ENCODE results near the gene CCDC92. TPM values are rescaled to one million over a fixed set of nuclear protein-coding genes. Genes with fewer than 3 reads are reported as not detected.
"Not testable (repeated sequence)": the region's sequence is repeated elsewhere in the genome, so short reads cannot be mapped to it uniquely, and the experiment has no call there.

CCDC92 gene
- total RNA-seq, 1 donor from 2014 or later, result 21.2 TPM

DNA sequence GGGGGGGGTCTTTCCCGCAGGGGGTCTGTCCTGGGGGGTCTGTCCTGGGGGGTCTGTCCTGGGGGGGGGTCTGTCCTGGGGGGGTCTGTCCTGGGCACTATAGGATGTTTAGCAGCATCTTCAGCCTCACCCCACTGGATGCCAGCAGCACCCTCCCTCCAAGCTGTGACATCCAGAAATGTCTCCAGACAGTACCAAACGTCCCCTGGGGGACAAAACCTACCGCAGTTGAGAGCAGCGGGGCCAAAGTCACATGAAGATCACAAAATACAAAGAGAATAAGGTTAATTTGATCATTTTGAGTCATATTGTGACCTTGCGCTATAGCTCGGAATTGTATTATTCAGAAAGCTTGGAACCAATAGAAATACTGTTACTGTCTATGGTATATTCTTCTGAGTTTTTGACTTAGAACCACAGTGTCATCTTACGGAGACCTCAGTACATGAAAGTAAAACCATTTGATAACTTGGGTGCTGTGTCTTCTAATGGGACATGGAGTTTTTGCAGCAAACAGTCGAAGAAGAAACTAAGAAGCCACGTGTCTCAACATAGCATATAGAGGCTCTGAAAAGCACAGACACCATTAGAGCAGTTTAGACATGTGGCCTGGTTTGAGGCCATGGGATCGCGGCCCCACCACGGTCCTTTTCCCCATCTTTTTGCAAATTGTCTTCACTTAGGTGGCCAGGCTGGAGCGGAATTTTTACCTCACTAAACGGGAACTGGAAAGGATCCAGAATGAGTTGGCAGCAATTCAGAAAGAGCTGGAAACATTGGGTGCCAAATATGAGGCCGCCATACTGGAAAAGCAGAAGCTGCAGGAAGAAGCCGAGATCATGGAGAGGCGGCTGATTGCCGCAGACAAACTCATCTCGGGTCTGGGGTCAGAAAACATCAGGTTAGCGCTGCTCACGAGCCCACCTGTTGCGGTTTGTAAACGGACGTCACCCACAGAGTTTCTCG lies 59.9 kb downstream of the CCDC92 start:
- ATAC-seq (no peak), DNase-seq (ENCODE audit: low spot score) (no peak)

DNA sequence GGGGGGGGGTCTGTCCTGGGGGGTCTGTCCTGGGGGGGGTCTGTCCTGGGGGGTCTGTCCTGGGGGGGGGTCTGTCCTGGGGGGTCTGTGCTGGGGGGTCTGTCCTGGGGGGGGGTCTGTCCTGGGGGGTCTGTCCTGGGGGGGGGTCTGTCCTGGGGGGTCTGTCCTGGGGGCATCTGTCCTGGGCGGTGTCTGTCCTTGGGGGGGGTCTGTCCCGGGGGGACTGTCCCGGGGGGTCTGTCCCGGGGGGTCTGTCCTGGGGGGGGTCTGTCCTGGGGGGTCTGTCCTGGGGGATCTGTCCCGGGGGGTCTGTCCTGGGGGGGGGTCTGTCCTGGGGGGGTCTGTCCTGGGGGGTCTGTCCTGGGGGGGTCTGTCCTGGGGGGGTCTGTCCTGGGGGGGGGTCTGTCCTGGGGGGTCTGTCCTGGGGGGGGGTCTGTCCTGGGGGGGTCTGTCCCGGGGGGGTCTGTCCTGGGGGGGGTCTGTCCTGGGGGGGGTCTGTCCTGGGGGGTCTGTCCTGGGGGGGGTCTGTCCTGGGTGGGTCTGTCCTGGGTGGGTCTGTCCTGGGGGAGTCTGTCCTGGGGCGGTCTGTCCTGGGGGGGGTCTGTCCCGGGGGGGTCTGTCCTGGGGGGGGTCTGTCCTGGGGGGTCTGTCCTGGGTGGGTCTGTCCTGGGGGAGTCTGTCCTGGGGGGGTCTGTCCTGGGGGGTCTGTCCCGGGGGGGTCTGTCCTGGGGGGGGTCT lies 60.8 kb downstream of the CCDC92 start:
- not testable (repeated sequence) for DNase-seq (ENCODE audit: low spot score); ATAC-seq

DNA sequence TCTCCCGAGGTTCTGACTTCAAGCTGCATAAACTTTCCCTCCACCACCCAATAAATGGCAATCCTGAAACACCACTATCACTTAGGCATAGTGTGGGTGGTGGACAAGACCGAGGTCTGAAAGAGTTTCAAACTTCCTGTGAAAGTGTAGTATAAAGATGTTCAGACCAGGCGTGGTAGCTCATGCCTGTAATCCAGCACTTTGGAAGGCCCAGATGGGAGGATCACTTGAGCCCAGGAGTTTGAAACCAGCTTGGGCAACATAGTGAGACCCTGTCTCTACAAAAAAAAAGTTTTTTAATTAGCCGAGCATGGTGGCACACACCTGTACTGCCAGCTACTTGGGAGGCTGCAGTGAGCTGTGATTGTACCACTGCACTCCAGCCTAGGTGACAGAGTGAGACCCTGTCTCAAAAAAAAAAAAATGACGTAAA lies 61.9 kb downstream of the CCDC92 start:
- DNase-seq (ENCODE audit: low spot score), result no peak
- ATAC-seq, result no peak

DNA sequence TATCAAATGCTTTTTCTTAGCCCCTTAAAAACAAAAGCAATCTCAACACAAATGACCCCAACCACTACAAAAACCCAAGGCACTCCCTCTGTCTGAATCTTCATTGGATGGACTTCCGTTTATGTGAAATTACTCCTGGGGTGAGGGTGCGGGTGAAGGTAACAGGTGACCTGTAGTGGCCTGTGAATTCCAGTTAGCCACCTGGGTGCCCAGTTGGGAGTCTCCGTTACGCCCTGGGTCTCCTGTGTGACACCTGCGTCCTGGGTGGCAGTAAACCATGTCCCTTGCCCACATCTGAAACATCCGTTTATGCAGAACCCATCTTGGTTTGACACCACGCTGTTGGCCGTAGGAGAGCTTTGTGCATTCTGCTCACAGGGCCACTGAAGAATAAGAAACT lies 62.6 kb downstream of the CCDC92 start:
- DNase-seq (ENCODE audit: low spot score), result no peak
- no peak for ATAC-seq

DNA sequence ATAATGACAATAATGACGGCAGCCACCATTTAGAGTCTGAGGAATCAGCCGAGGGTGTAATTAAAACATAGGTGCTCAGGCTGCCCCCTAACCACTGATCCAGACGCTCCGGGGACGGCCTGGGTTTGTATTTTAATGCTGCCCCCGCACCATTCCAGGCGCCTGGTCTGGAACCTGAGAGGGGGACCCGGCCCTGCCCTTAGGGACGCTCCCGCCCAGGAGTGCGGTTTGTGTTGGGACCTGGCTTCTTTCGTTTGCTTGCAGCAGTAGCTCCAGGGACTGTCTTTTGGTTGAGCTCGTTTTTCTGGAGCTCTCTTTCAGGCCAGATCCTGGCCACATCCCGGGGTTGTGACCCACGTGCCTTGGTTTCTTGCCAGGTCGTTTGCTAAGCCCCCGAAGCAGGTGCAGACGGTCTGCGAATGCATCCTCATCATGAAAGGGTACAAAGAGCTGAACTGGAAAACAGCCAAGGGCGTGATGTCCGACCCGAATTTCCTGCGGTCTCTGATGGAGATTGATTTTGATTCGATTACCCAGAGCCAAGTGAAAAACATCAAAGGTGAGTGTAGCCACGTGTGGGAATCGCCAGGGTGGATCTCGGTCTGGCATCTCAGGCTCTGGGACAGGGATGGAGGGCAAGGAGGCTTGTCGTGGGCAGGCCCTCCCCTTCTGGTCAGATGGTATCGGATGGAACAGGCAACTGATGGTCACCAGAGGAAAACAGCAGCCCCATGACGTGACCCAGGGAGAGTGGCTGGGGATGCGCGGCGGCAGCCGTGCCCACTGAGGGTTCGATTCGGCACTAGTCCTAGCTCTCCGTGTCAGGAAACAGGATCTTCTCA lies 63.5 kb downstream of the CCDC92 start:
- ATAC-seq, result no peak
- no peak for DNase-seq (ENCODE audit: low spot score)

DNA sequence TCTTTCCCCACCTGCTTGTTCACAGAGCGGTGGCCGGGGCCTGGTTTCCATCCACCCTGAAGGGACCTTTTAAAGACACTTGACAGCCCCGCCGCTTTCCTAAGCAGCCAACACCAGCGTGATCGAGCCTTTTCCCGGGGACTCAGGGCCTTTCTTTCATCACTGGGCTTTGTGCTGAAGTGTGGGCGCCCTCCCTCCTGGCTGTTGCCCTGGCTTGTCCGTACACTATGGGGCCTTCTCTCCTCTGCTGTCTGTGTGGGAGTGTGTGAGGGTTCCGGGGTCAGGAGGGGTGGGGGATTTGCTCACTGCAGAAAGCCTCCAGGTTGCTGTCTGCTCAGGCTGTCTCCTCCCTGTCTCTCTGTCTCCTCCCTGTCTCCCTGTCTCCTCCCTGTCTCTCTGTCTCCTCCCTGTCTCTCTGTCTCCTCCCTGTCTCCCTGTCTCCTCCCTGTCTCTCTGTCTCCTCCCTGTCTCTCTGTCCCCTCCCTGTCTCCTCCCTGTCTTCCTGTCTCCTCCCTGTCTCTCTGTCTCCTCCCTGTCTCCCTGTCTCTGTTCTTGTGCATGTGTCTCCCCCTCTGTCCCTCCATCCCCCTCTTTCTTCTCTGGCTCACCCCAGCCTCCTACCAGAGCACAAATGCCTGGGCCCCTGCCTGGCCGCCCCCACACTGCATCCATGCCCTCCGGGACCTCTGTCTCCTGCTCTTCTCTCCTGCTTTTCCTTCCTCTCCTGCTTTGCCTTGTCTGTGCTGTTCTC lies 64.7 kb downstream of the CCDC92 start:
- DNase-seq (ENCODE audit: low spot score), result no peak
- no peak for ATAC-seq

DNA sequence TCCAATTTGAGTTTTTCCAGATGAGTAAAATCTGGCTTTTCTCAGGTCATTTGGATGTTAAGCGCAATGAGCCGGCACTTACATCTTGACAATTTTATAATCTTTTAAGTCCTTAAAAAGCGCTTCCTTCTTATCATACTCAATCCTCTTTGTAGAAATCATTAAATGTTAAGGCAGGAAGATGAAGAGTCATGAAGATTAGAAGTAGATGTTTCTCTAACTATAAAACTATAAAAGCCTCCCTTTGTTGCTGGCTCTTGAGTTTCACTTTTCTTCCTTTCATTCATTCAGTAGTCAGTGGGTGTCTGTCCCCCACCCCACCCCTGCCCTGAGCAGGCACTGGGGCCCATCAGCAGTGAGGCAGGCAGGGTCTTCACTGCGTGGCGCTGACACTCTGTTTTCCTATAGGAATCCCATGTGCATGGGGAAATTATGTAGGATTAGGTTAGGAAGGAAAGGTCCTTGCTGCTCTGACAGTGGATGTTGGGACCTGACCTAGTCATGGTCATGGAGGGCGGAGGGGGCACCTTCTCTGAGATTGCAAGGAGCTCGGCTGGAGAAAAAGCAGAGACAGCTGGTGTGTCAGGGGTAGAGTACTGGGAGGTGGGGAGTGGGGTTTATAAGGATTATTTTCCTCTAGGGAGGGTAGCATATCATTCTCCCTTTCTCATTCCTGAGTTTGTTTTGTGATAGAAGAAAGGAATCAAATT lies 65.8 kb downstream of the CCDC92 start:
- no peak for DNase-seq (ENCODE audit: low spot score)
- ATAC-seq, result no peak

DNA sequence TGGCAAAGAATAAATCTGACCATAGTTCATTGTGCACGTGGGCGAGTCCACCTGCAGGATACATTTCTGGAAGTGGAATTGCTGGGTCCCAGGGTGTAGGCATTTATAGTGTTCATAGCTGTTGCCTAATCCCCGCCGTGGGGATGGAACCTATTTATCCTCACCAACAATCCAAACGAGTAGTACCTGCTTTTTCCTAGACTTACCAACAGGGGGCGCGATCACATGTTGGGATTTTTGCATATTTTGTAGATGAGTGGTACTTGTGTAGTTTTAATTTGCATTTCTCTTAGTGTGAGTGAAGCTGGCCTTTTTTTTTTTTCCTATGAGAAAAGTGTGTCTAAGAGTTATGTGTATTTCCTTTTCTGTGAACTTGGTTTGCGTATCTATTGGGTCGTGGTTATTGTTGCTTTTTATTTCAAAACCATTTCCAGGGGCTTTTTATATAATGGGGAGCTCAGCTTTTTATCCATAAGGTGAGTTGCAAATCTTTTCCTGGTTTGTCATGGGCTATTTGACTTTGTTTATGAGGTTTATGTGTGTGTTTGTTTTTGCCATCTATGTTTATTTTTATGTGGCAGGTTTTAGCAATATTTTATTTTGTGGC lies 67.2 kb downstream of the CCDC92 start:
- ATAC-seq (peak; percentile 93), DNase-seq (ENCODE audit: low spot score) (peak; percentile 65)

DNA sequence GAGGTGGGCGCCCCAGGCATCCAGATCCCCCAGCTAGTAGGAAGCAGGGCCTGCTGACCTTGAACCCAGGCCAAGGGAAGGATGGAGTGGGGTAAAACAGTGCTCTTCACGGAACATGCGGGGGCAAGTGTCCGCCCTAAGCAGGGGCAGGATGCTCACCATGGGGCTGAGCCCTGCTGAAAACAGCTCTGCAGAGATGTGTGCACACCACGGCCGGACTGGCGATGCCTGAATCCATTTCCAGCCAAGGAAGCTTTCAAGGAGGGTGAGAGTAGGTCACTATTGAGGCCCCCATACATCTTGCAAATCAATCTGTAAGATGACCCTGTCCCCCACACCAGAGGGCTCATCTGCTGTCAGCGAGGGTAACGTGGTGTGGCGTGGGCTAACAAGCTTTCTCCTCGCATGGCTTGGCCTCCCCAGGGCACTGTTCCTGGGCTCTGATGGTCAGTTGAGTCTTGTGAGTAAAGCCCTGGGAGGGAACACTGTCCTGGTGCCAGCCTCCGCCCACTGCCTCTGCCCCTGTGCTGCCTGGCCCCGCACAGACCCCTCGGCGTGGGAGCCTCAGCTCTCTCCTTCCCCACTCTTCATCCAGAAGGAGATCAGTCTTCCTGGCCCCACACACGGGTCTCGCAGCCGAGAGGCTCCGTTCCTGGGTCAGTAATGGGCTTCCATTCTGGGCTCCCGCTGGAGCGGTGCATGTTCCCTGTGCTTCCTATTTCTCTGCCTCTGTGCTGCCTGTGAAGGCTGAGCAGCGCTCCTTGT lies 69.1 kb downstream of the CCDC92 start:
- DNase-seq (ENCODE audit: low spot score) (no peak), ATAC-seq (no peak)

DNA sequence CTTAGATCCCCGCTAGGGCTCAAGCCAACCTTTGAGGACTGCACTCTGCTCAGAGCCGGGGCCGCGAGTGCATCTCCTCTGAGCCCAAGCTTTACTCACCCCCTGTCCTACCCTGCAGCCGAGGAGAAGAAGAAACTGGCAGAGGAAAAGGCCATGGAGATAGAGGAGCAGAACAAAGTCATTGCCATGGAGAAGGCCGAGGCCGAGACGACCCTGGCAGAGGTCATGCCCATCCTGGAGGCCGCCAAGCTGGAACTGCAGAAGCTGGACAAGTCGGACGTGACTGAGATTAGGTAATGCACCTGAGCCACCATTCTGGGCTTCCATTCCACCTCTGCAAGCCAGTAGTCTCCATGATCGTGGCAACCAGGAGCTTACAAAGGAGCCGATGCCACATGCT lies 69.8 kb downstream of the CCDC92 start:
- ATAC-seq, result no peak
- DNase-seq (ENCODE audit: low spot score), result no peak

DNA sequence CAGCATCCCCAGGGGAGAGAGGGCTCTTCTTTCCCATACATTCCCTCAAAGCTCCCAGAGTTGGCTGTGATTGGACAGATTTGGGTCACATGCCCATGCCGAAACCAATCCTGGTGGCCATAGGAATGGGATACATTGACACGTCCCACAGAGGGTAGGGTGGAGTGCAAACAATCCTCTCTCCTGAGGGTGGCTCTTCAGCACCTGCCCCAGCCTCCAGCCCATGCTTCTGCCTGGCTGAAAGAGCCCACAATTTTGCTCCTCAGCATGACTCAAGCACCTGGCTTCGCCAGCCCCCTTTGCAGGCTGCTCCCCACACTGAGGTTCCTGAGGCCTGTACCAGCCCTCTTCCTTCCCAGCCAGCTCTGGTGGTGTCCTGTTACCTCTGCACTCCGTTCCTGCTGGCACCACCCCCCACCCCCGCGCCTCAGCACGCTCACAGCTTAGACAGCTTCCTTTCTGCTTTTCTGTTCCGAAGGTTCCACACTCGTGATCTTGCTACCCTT lies 71.7 kb downstream of the CCDC92 start:
- ATAC-seq (no peak), DNase-seq (ENCODE audit: low spot score) (no peak)

DNA sequence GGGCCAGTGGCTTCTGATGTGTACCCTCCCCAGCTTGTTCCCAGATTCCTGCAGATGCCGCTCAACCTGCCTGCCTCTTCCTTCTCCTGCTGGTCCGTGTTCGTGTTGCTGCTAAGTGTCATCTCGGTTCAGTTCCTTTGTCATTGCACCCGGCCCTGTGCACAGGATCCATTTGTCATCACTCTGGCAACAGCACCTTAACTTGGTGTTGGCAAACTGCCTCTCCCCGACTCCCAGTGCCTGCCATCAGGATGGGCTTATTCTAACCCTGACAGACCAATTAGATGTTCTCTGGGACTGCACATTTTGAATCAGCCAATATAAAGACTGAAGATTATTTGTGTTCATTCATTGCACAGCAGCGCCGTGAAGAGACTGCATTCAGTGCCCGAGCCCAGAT lies 73.3 kb downstream of the CCDC92 start:
- no peak for ATAC-seq

DNA sequence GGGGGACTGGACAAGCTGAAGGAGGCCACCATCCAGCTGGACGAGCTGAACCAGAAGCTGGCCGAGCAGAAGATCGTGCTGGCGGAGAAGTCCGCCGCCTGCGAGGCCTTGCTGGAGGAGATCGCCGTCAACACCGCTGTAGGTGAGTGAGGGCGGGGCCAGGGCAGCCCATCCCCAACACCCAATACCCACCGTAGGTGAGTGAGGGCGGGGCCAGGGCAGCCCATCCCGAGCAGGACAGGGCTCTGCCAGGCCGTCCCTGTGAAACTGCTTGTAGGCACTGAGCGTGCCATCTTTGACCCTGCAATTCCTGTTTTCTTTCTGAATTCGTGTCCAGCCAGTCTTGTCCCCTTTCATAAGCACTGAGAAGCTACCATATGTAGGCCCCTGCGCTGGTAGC lies 74.0 kb downstream of the CCDC92 start:
- ATAC-seq, result no peak

More for the DNA sequence above, 73.3 kb downstream of the CCDC92 start:
- DNase-seq (ENCODE audit: low spot score), result no peak

DNA sequence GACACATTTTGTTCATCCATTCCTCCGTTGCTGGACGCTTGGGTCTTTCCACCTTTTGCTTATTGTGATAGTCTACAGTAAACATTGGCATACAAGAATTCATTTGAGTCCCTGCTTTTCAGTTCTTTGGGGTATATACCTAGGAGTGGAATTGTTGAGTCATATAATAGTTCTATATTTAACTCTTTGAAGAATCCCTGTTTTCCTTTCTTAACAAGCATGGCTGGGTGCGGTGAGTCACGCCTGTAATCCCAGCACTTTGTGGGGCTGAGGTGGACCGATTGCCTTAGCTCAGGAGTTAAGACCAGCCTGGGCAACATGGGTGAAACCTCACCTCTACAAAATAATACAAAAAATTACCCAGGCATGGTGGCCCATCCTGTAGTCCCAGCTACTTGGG lies 75.4 kb downstream of the CCDC92 start:
- no peak for ATAC-seq
- no peak for DNase-seq (ENCODE audit: low spot score)

More for the DNA sequence above, 74.0 kb downstream of the CCDC92 start:
- no peak for DNase-seq (ENCODE audit: low spot score)

DNA sequence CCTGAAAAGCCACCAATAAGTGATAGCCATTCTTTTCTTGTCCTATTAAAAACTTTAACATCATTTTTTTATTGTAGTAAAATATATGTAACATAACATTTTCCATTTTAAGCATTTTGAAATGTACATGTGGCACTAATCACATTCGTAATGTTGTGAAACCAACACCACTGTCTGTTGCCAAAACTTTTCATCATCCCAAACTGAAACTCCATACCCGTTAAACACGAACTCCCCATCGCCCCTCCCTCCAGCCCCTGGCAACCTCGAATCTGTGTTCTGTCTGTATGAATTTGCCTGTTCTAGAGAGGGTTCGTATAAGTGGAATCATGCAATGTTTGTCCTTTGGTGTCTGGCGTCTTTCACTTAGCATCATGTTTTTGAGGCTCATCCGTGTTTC lies 75.9 kb downstream of the CCDC92 start:
- ATAC-seq (no peak), DNase-seq (ENCODE audit: low spot score) (no peak)

DNA sequence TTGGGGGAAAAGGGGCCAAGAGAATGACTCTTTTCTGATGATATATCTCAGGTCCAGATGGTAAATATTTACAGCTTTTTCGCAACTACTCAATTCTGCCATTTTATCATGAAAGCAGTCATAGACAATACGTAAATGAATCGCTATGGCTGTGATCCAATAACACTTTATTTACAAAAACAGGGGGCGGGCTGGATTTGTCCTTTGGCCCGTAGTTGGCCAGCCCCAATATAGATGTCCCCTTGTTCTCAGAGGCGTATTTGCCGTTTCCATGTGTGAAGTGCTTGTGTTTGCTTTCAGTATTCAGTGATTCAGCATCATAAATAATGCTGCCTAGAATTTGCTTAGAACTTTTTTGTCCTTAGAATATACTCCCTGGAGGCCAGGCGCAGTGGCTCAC lies 77.2 kb downstream of the CCDC92 start:
- ATAC-seq (no peak), DNase-seq (ENCODE audit: low spot score) (no peak)

DNA sequence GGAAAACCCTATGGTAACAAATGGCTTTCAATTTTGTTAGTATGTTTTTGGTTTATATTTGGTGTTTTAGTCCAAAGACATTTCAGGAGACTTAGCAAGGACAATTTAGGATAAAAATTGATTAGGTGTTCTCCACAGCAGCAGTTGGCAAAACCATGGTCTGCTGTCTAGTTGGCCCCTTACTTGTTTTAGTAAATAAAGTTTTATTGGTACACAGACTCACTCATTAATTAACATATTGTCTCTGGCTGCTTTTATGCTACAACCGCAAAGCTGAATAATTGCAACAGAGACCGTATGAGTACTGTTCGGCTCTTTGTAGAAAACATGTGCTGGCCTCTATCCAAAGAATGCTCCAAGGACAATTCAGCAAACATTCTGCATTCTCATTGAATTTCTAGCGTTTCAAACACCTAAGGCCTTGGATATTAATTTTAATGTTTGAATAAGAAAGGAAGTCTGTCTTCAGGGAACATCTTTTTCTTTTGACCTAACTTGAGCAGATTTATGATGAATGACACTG lies 77.7 kb downstream of the CCDC92 start:
- no peak for ATAC-seq
- no peak for DNase-seq (ENCODE audit: low spot score)

DNA sequence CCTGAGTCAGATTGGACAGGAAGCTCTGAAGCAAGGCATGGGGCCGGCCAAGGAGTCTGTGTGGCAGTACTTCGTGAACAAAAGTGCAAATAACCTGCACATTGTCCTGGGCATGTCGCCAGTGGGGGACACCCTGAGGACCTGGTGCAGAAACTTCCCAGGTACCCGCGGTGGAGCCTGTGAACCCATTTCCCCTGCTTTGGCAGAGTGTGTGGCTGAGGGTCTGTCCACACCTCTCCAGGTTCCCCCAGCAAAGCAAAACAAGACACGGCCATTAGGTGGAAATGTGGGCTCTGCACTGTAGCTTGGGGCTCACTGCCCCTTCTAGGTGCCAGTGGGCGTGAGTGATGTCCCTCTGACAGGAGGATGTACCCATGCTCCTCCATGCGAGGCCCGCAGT lies 79.4 kb downstream of the CCDC92 start:
- no peak for DNase-seq (ENCODE audit: low spot score)
- ATAC-seq, result no peak
